Mucosa of stomach (tissue), 1 donor: Measurements from ENCODE around the gene MAIP1.

Source experiments
- H3K27me3 ChIP-seq: one replicate; pipeline ENCODE4 v1.7.0; 2013; ENCODE audit warnings: mild to moderate bottlenecking, low read length; ENCODE audit not compliant: control insufficient read depth, insufficient read depth
- H3K36me3 ChIP-seq: one replicate; pipeline ENCODE4 v1.7.0; 2013; ENCODE audit warnings: low read length; ENCODE audit not compliant: control insufficient read depth, insufficient read depth
- H3K4me1 ChIP-seq: one replicate; pipeline ENCODE4 v1.7.0; 2013; ENCODE audit warnings: mild to moderate bottlenecking, low read length; ENCODE audit not compliant: control insufficient read depth, insufficient read depth
- H3K4me3 ChIP-seq: one replicate; pipeline ENCODE4 v1.7.0; 2013; ENCODE audit warnings: low read length
- H3K9ac ChIP-seq: one replicate; pipeline ENCODE4 v1.7.0; 2013; ENCODE audit warnings: mild to moderate bottlenecking, low read length, moderate library complexity
- H3K9me3 ChIP-seq: one replicate; pipeline ENCODE4 v1.7.0; 2013; ENCODE audit warnings: mild to moderate bottlenecking, low read length, moderate library complexity; ENCODE audit not compliant: control insufficient read depth
- donor health status: Pancreatic carcinoma.

Gene MAIP1

DNA sequence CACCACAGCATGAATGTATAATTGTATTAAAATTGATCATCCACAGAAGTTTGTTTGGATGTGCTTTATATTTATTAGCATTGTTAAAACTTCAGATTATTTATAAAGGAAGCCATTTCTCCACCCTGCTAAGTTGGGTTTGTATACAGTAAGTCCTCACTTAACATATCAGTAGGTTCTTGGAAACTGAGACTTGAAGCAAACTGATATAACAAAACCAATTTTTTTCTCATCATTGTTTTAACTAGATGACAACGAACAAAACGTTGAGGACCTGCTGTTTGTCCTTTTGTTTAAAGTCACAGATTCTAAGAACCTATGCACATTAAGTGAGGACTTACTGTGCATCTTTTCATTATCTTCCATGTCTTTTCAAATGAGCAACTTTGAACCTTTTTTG lies 27.2 kb upstream of the MAIP1 start:
- H3K9ac ChIP-seq: no peak overlapping the region
- no peaks in the 10 kb centered on the region for H3K9me3 ChIP-seq
- no peaks in the 10 kb centered on the region for H3K36me3 ChIP-seq
- H3K4me1 ChIP-seq: no peaks in the 10 kb centered on the region
- H3K27me3 ChIP-seq: no peaks in the 10 kb centered on the region
- H3K4me3 ChIP-seq: no peak overlapping the region

DNA sequence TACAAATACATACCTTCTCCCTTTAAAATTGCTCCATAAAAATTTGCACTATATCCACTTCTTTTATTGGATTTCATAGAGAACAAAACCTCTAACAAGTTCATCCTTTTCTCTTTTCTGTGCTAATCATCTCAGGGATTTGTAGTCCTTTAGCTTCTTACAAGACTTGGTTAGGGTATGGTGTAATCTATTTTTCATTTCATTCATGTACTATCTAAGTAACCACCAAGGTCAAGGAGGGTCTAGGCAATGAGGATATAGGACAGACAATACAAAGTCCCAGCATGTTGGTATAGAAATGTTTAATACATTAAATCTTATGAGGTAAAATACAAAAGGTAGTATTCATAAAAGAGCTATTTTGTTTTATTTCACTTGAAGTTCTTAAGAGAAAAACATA lies 26.8 kb upstream of the MAIP1 start:
- no peaks in the 10 kb centered on the region for H3K36me3 ChIP-seq
- no peaks in the 10 kb centered on the region for H3K9me3 ChIP-seq
- no peak overlapping the region for H3K4me3 ChIP-seq
- no peaks in the 10 kb centered on the region for H3K27me3 ChIP-seq
- no peak overlapping the region for H3K9ac ChIP-seq
- H3K4me1 ChIP-seq: no peaks in the 10 kb centered on the region

DNA sequence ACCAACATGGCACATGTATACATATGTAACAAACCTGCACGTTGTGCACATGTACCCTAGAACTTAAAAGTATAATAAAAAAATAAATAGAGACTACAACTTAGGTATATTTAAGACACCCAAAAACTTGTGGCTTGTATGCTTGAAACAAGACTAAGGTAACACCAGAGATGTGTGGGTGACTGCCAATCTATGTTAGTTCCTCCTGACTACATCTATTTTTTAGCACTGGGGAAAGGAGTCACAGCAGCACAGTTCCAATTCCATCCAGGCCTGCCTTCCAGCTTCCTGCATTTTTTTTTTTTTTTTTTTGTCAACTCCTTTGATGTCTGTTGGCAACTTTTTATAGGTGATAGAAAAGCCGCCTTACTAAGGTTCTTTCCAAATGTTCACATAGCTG lies 26.1 kb upstream of the MAIP1 start:
- H3K9me3 ChIP-seq: no peaks in the 10 kb centered on the region
- H3K9ac ChIP-seq: no peak overlapping the region
- no peaks in the 10 kb centered on the region for H3K27me3 ChIP-seq
- H3K4me1 ChIP-seq: no peaks in the 10 kb centered on the region
- no peaks in the 10 kb centered on the region for H3K36me3 ChIP-seq
- no peak overlapping the region for H3K4me3 ChIP-seq

DNA sequence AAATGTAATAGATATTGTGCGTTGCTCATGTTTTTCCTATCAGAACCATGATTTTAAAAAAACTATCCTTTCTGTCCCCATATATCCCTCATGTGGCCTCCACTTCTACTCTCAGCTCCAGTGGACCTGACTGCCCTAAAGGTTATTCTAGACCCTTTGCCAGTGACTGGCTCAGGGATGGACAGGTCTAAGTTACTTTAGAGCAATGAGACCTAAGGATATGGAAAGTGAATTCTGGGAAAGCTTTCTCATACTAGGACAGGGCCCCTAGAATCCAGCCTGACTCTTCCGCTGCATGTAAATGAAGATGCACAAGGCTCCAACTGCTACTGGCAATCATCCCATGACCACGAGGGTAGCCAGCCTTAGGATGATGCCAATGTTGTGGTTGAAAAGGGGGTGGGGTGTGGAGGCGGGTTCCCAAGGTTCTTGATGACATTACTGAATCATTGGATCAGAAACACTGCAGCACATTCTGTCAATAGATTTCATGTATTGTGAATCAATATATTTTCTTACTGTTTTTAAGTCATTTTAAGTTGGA lies 23.0 kb upstream of the MAIP1 start:
- H3K9ac ChIP-seq: no peak overlapping the region
- H3K9me3 ChIP-seq: no peaks in the 10 kb centered on the region
- H3K27me3 ChIP-seq: no peaks in the 10 kb centered on the region
- no peaks in the 10 kb centered on the region for H3K36me3 ChIP-seq
- no peaks in the 10 kb centered on the region for H3K4me1 ChIP-seq
- no peak overlapping the region for H3K4me3 ChIP-seq

DNA sequence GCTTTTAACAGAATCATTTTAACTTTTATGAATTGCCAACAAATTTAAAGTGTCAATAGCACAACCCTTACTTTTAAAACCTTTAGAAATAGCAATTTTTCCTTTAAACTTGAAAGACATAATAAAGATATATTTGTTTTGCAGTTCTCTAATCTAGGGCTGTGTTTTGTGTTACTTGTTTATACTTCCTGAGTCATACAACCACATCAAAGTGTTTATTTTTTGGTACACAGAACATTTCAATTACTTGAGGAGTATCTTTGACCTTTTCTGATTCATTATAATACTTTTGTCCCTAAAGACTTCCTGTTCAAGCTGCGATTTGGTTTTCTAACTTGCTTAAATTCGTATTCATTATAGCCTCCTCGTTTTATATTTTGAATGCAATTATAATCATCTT lies 21.9 kb upstream of the MAIP1 start:
- no peak overlapping the region for H3K9ac ChIP-seq
- H3K27me3 ChIP-seq: no peaks in the 10 kb centered on the region
- no peak overlapping the region for H3K4me3 ChIP-seq
- no peaks in the 10 kb centered on the region for H3K36me3 ChIP-seq
- no peaks in the 10 kb centered on the region for H3K4me1 ChIP-seq
- no peaks in the 10 kb centered on the region for H3K9me3 ChIP-seq

DNA sequence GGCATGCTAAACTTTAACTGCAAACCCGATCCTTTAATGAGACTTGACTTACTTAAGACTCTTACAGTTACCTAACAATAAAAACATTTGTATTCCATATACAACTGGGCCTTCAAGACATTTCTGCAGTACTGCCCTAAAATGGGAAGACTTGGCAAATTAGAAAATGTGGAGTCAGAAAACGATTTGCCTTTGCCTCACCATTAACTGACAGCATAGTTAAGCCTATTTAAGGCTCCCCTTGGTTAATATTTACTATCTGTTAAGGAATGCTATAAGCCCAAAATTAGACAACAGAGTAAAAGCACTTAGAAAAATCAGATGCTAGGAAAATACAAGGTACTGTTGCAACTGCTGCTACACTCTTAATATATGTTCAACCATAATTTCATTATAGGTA lies 18.8 kb upstream of the MAIP1 start:
- Histone ChIP-seq H3K27me3 (no peaks in the 10 kb centered on the region), H3K9ac (no peak overlapping the region), H3K9me3 (no peaks in the 10 kb centered on the region), H3K4me3 (no peak overlapping the region), H3K36me3 (no peaks in the 10 kb centered on the region), H3K4me1 (no peaks in the 10 kb centered on the region)

DNA sequence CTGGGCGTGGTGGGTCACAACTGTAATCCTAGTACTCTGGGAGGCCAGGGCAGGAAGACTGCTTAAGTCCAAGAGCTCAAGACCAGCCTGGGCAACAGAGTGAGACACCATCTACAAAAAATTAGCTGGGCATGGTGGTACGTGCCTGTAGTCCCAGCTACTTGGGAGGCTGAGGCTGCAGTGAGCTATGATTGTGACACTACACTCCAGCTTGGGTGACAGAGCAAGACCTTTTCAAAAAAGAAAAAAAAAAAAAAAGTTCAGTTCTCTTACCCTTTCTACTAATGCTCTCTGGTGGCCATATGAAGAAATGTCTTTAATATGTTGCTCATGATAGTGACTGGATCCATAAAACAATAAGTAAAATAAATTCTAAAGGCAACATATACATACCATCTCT lies 15.0 kb upstream of the MAIP1 start:
- Histone ChIP-seq H3K9ac (no peak overlapping the region), H3K4me3 (no peak overlapping the region), H3K27me3 (no peaks in the 10 kb centered on the region), H3K36me3 (no peaks in the 10 kb centered on the region), H3K9me3 (no peaks in the 10 kb centered on the region), H3K4me1 (no peaks in the 10 kb centered on the region)

DNA sequence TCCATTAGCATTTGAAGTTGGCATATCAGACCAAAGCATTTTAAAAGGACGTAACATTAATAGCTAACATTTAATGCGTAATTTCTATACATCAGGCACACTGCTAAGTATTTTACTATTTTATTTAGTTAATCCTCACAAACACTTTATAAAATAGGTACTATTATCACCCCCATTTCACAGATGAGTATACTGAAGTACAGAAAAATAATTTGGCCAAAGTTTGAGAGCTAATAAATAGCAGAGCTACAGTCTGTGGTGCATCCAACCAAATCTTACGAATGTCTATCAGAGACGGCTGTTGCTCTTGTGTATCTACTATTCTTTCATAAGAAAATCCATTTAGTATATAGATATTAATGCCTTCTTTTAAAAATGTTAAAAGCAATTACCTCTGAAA lies 12.0 kb upstream of the MAIP1 start:
- no peaks in the 10 kb centered on the region for H3K27me3 ChIP-seq
- H3K36me3 ChIP-seq: no peaks in the 10 kb centered on the region
- H3K9me3 ChIP-seq: no peaks in the 10 kb centered on the region
- H3K9ac ChIP-seq: no peak overlapping the region
- H3K4me3 ChIP-seq: no peak overlapping the region
- H3K4me1 ChIP-seq: no peaks in the 10 kb centered on the region

DNA sequence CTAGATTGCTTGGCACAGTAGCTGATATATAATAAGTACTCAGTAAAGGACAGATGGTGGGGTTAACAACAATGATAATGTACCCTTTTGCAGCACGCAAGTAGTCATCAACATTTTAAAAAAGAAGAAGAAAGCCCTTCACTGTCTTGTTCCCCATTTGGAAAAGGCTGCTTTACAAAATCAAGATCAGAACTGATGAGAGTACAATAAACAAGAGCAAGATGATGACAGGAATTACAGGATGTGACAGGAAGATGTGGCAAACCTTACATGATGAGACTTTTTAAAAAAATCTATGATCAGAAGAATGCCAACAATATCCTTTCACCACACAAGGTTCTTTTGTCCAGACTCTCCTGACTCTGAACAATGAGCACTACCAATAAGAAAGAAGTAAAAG lies 9.2 kb upstream of the MAIP1 start:
- no peak overlapping the region for H3K4me3 ChIP-seq
- H3K4me1 ChIP-seq: no peaks in the 10 kb centered on the region
- no peaks in the 10 kb centered on the region for H3K9me3 ChIP-seq
- no peak overlapping the region for H3K9ac ChIP-seq
- H3K36me3 ChIP-seq: no peaks in the 10 kb centered on the region
- H3K27me3 ChIP-seq: no peaks in the 10 kb centered on the region

DNA sequence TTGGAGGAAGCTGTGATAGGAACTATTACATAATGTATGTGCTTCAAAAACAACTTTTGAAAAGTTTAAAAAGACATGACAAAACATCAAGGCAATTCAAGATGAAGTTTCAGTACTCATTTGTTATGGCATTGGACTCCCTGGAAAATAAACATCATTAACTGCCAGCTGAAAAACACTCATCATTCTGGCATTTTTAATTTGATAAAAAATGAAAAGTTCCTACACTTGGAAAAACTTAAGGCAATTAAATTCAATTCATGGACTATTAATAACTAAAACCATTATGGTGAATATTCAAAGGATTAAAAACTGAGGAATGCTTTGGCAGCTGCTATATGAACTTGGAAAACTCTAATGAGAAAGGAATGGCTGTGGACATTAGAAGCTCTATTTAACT lies 8.5 kb upstream of the MAIP1 start:
- Histone ChIP-seq H3K4me1 (no peaks in the 10 kb centered on the region), H3K4me3 (no peak overlapping the region), H3K27me3 (no peaks in the 10 kb centered on the region), H3K36me3 (no peaks in the 10 kb centered on the region), H3K9ac (no peak overlapping the region), H3K9me3 (no peaks in the 10 kb centered on the region)

DNA sequence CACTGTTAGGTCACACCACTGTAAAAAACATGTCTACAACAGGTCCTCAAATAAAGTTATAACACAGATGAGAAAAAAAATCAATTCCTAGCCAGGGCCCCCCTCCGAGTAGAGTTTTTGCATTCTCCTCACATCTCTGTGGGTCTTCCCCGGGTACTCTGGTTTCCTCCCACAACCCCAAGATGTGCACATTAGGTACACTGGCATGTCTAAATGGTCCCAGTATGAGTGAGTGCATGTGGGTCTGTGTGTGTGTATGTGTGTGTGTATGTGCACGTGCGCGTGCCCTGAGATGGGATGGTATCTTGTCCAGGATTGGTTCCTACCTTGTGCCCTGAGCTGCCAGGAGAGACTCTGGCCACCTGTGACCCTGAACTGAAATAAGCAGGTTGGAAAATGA lies 5.0 kb upstream of the MAIP1 start:
- Histone ChIP-seq H3K4me1 (peaks cover 9% of the 10 kb centered on the region), H3K4me3 (no peak overlapping the region), H3K9me3 (no peaks in the 10 kb centered on the region), H3K9ac (no peak overlapping the region), H3K27me3 (no peaks in the 10 kb centered on the region), H3K36me3 (no peaks in the 10 kb centered on the region)

DNA sequence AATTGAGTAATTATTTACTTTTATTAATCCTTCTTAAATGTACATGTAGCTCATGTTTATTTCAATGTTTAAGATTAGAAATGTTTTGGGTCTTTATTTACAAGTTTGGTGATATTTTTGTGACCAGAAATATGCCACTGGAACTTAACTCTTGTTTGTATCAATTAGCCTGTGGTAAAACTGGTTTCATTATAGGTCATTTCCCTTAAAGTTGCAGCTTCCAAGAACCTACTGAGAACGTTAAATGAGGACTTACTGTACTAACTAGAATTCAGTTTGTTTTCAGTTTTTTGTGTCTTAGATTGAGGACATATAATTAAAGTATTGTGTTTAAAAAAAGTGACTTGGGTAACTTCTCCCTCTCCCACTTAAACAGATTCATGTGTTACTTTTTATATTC lies 4.4 kb upstream of the MAIP1 start:
- Histone ChIP-seq H3K9me3 (no peaks in the 10 kb centered on the region), H3K27me3 (no peaks in the 10 kb centered on the region), H3K36me3 (no peaks in the 10 kb centered on the region), H3K4me3 (no peak overlapping the region), H3K9ac (no peak overlapping the region), H3K4me1 (peaks cover 9% of the 10 kb centered on the region)

DNA sequence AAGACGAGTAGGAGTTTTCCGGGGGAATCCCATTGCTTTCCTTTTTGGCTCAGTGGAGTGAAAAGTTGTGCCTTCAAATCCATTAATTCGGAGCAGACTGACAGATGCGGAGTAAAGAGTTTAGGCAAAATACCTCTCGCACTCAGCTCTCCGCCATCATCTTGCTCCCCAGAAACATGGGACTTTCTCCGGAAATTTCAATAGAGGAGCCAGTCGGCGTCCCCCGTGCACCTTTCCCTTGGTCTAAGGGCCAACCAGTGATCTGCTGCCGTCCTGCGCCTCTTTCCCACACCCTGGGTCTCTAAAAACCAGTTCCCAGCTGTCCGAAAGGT lies 409 bp upstream of the MAIP1 start:
- Histone ChIP-seq H3K36me3 (no peaks in the 10 kb centered on the region), H3K9me3 (no peaks in the 10 kb centered on the region), H3K4me1 (peaks cover 9% of the 10 kb centered on the region), H3K4me3 (peak overlapping the region; percentile 91), H3K9ac (peak overlapping the region; percentile 87), H3K27me3 (no peaks in the 10 kb centered on the region)
